AG09319 (cell line): ENCODE results near the gene CORO2B.

ENCODE experiments used
- DNase-seq: peaks from one replicate; pipeline ENCODE4 v3.0.0-alpha.2; 2010; ENCODE audit warnings: low read depth; ENCODE audit errors: extremely low read depth
- TF ChIP-seq, protein P1 (sequence below): IDR thresholded peaks from 2 replicates; pipeline ENCODE4 v1.5.1; 2011; ENCODE audit warnings: low read depth, mild to moderate bottlenecking, inconsistent platforms, low read length, moderate library complexity

Gene CORO2B

DNA sequence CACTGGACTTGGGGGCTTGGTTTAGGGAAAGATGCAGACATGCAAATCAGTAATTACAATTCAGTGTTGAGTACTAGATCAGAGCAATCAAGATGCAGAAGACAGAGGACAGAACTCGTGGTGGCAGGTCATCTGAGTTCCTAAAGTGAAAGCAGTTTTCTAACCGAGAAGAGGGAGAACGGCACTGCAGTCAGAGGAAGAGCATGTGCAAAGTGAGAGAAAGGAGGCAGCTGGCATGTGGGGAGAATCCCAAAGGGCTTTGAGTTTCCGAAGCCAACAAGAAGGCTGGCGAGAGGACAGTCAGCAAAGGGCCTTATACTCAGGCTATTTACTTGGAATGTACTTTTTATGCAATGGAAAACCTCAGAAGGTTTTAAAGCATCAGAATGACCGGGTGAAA lies 154.9 kb downstream of the CORO2B start:
- no peak for DNase-seq

DNA sequence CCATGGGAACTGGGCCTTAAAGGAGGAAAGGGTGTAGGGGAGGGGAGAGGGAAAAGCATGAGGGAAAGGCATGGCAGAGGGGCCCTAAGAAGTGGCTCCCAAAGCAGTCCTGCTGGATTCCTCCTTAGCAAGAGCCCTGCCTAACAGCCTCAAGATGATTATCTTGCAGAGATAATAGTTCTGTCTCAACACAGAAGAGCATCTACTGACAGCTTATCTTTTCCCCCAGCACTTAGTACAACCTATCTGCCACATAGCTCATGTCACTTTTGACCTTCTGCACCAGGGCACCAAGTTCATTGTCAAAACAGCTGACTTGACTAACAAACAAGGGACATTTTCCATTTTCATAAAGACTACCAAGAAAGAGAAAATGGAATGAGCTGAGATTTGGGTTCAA lies 155.6 kb downstream of the CORO2B start:
- DNase-seq, result no peak
- TF ChIP-seq, protein P1, sequence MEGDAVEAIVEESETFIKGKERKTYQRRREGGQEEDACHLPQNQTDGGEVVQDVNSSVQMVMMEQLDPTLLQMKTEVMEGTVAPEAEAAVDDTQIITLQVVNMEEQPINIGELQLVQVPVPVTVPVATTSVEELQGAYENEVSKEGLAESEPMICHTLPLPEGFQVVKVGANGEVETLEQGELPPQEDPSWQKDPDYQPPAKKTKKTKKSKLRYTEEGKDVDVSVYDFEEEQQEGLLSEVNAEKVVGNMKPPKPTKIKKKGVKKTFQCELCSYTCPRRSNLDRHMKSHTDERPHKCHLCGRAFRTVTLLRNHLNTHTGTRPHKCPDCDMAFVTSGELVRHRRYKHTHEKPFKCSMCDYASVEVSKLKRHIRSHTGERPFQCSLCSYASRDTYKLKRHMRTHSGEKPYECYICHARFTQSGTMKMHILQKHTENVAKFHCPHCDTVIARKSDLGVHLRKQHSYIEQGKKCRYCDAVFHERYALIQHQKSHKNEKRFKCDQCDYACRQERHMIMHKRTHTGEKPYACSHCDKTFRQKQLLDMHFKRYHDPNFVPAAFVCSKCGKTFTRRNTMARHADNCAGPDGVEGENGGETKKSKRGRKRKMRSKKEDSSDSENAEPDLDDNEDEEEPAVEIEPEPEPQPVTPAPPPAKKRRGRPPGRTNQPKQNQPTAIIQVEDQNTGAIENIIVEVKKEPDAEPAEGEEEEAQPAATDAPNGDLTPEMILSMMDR, result no peak

More for the DNA sequence above, 154.9 kb downstream of the CORO2B start:
- TF ChIP-seq, protein P1, result no peak

DNA sequence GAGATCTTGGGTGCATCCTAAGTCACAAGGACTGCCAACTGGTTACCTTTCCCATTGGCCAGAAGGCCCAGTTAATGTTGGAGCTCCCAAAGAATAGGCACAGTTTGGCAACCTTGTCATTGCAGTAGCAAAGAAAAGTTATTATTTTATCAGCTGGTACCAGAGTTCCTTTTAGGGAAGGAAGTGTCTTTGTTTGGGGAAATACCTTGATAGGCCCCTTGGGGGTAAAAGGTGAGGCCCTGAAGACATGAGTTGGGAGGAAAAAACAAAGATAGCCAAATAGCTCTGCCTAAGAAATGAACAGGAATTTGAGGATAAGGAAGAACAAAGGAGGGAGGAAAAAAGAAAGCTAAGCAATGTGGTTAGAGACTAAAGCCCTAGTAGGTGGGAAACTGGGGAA lies 156.1 kb downstream of the CORO2B start:
- no peak for DNase-seq
- TF ChIP-seq, protein P1, result no peak

DNA sequence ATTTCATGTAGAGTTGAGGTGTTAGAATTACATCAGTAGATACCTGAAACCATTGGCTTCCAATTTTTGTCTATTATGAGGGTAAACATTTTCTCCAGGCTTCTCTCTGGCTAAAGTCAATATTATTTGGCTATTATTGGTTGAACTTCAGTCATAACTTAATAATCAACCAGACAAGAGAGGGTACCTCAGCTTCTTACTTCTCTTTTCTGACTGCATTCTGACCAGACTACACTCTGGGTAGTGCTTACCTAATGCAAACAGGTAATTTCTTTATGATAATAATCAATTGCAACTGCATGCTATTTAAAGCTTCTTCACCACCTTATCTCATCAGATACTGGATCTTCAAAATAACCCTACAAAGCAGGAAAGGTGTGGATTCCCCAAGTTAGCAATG lies 156.8 kb downstream of the CORO2B start:
- TF ChIP-seq, protein P1, result no peak
- DNase-seq, result no peak

DNA sequence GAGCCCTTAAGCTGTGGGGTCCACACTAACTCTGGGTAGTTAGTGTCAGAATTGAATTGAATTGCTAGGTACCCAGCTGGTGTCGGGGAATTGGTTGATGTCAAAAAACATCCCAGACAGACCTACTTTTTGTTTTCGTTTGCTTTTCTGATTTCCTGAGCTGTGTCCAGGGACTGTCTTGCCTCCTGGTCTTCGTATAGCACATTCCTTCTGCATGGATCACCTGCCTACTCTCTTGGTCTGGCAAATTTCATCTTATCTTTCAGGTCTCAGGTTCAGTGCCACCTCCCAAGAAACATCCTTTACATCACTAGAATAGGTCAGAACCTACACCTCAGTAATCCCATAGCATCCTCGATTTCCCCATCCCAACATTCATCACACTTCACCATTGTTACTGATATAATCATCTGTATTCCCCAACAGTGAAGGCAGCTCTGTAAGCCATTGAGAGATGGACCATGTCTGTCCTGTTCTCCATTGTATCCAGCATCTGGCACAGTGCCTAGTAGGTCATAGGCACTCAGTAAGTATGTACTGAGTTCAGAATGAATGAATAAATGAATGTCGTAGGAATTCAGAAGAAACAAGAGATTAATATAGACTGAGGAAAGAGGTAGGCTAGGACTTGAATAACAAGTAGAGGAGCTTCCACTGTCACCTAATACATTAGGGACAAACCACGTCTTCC lies 160.7 kb downstream of the CORO2B start:
- DNase-seq, result no peak
- TF ChIP-seq, protein P1, result no peak

DNA sequence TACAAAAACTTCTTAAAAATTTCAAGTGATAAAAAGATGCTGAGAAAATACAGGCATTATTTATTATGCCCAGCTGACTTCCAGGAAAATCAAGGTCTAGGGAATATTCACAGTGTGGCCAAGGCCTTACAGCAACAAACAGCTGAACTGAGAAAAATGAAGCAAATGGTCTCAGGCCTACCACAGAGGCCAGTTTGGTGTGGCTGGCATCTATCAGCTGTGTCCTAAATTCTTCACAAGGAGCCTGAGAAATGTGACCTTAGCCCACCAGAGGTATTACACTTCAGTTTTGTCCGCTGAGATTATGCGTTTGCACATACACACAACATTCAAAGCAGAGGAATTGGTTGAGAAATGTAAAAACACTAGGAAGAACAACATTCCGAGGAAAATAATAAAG lies 164.5 kb downstream of the CORO2B start:
- TF ChIP-seq, protein P1, result no peak
- DNase-seq, result no peak

DNA sequence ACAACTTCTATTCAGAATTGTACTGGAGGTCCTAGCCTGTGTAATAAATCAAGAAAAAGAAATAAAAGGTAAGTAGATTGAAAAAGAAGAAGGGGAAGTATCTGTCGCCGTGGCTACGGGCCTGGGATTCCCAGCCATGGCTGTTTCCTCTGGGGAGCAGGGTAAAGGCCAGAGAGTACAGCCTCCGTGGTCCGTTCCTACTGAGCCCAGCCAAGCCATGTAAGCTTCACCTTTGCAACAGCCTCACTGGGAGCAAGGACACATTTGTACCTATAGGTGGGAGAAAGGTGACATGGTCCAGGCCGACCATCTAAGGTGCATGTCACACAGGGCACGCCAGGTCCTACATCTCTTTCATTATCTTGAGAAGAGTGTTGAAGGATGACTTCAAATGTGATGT lies 170.6 kb downstream of the CORO2B start:
- no peak for DNase-seq
- TF ChIP-seq, protein P1, result no peak
